GM12891 (cell line): ENCODE data around the gene LRRC72.

Experiments
- POLR2A ChIP-seq: IDR thresholded peaks from 2 replicates; pipeline ENCODE4 v1.6.1; 2011; ENCODE audit warnings: low read depth, low read length, control low read depth
- POLR2AphosphoS5 ChIP-seq: IDR thresholded peaks from 2 replicates; pipeline ENCODE4 v1.6.1; 2011; ENCODE audit warnings: low read depth, low read length, control low read depth

DNA sequence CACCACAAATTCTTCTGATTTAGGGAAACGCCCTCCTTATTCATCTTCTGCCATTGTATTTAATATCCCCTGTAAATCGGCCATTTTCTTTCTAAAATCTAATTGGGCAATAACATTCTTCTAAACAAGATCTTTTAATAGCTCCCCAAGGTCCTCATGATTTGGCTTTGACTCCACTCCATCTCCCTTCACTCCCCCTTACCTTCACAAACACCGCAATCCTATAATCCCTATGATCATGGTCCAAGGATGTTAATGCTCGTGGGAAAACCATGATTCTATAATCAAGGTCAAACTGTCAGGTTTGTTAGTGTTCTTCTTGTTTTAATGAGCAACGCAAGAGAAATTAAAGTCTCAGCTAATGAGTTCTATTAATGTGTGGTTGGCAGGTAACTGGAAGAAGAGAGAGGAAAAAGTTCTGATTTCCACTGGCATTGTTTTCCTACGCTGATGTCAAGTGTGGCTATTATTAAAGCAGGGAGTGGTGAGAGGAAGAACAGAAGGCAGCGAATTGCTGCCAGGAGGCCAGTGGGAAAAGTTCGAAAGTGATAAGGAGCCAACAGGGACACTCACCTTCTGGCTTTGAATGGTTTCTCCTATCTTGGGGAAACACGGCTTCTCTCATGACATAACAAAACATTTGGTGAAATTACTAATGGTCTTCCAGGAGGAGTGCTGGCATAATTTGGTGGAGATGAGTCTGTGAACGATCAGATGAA is 28.1 kb downstream of the LRRC72 start:
- no peak for TF ChIP-seq POLR2AphosphoS5
- no peak for TF ChIP-seq POLR2A
